Thoracic aorta (tissue), 2 donors: ENCODE data around the gene CRB1. TPM values are rescaled to one million over a fixed set of nuclear protein-coding genes. Genes with fewer than 3 reads are reported as not detected.

Experiments used
- ATAC-seq: fragments of 150-250 bp; one replicate; pipeline ENCODE4 v1.8.0; 2017; ENCODE audit warnings: low read depth; ENCODE audit not compliant: insufficient number of reproducible peaks, low FRiP score
- DNase-seq: peaks from one replicate; pipeline ENCODE4 v3.0.0-alpha.2; 2020; ENCODE audit warnings: low spot score
- H3K27ac ChIP-seq, 2 donors: fragments of 200-600 bp; sonication (generic); 1 replicate in 1 of 2; 2 replicates in 1 of 2; pipeline ENCODE4 v1.5.1; 2016; ENCODE audit warnings: mild to moderate bottlenecking in 2 of 2, moderate library complexity in 2 of 2
- H3K27me3 ChIP-seq: fragments of 200-600 bp; sonication (generic); replicated peaks from 2 replicates; pipeline ENCODE4 v1.6.0; 2016; ENCODE audit warnings: mild to moderate bottlenecking; ENCODE audit not compliant: insufficient read depth
- H3K36me3 ChIP-seq: fragments of 200-600 bp; sonication (generic); one replicate; pipeline ENCODE4 v1.5.1; 2016
- H3K4me1 ChIP-seq, 2 donors: fragments of 200-600 bp; sonication (generic); 1 replicate in 1 of 2; 2 replicates in 1 of 2; pipeline versions ENCODE4 v1.5.1 to v1.6.0; 2016; ENCODE audit warnings: low read depth in 2 of 2, mild to moderate bottlenecking in 1 of 2; ENCODE audit not compliant: control insufficient read depth in 1 of 2
- H3K4me3 ChIP-seq: fragments of 200-600 bp; sonication (generic); 2 replicates; pipeline ENCODE4 v1.5.1; 2016; ENCODE audit warnings: mild to moderate bottlenecking
- H3K9me3 ChIP-seq: fragments of 200-600 bp; sonication (generic); 2 replicates; pipeline ENCODE4 v1.5.1; 2016
- total RNA-seq, 2 donors: library from RNA; depleted of rRNA; stranded (reverse); fragments of >200 nt; gene quantifications; one replicate each; pipeline versions ENCODE4 v1.1.0 to v1.2.3, GENCODE V29; 2016
- TF ChIP-seq, protein P1 (sequence below): fragments of 200-600 bp; sonication (generic); IDR thresholded peaks from one replicate; pipeline ENCODE4 v1.5.1; 2019; ENCODE audit warnings: antibody characterized with exemption

Gene CRB1
- total RNA-seq, 2 donors from 2014 or later: not detected

GRCh38 chr1:197392541-197392940 is 124.5 kb downstream of the CRB1 start:
- no peak for ATAC-seq
- H3K4me3 ChIP-seq: no peak overlapping the region
- H3K4me1 ChIP-seq: no peaks in the 10 kb centered on the region
- H3K27ac ChIP-seq: no peak overlapping the region
- H3K27me3 ChIP-seq: no peaks in the 10 kb centered on the region
- no peaks in the 10 kb centered on the region for H3K36me3 ChIP-seq
- H3K9me3 ChIP-seq: no peaks in the 10 kb centered on the region
- no peak for DNase-seq
- TF ChIP-seq, protein P1, sequence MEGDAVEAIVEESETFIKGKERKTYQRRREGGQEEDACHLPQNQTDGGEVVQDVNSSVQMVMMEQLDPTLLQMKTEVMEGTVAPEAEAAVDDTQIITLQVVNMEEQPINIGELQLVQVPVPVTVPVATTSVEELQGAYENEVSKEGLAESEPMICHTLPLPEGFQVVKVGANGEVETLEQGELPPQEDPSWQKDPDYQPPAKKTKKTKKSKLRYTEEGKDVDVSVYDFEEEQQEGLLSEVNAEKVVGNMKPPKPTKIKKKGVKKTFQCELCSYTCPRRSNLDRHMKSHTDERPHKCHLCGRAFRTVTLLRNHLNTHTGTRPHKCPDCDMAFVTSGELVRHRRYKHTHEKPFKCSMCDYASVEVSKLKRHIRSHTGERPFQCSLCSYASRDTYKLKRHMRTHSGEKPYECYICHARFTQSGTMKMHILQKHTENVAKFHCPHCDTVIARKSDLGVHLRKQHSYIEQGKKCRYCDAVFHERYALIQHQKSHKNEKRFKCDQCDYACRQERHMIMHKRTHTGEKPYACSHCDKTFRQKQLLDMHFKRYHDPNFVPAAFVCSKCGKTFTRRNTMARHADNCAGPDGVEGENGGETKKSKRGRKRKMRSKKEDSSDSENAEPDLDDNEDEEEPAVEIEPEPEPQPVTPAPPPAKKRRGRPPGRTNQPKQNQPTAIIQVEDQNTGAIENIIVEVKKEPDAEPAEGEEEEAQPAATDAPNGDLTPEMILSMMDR: no peak

GRCh38 chr1:197393105-197393504 is 125.1 kb downstream of the CRB1 start:
- no peak for ATAC-seq
- TF ChIP-seq, protein P1: no peak
- no peaks in the 10 kb centered on the region for H3K9me3 ChIP-seq
- no peaks in the 10 kb centered on the region for H3K4me1 ChIP-seq
- H3K27me3 ChIP-seq: no peaks in the 10 kb centered on the region
- no peak overlapping the region for H3K4me3 ChIP-seq
- DNase-seq: no peak
- H3K36me3 ChIP-seq: no peaks in the 10 kb centered on the region
- no peak overlapping the region for H3K27ac ChIP-seq

DNA sequence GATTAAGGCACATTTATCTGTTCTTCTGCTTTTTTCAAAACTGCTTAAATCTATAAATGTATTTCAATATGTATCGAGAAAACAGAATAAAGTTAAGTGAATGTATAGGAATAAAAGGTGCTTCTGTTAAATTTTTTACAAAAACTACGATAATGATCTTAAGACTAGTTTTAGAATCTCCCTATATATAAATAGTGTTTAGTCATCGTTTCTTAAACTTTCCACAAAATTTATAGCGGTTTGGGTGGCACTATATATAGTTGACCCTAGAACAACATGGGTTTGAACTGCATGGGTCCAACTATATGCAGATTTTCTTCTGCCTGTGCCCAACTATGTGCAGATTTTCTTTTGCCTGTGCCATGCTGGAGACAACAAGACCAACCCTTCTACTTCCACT is 125.7 kb downstream of the CRB1 start:
- TF ChIP-seq, protein P1: no peak
- ATAC-seq (no peak), DNase-seq (no peak)
- Histone ChIP-seq H3K4me3 (no peak overlapping the region), H3K27ac (no peak overlapping the region), H3K27me3 (no peaks in the 10 kb centered on the region), H3K9me3 (no peaks in the 10 kb centered on the region), H3K36me3 (no peaks in the 10 kb centered on the region), H3K4me1 (no peaks in the 10 kb centered on the region)

GRCh38 chr1:197394831-197395608 is 127.0 kb downstream of the CRB1 start:
- H3K4me3 ChIP-seq: no peak overlapping the region

DNA sequence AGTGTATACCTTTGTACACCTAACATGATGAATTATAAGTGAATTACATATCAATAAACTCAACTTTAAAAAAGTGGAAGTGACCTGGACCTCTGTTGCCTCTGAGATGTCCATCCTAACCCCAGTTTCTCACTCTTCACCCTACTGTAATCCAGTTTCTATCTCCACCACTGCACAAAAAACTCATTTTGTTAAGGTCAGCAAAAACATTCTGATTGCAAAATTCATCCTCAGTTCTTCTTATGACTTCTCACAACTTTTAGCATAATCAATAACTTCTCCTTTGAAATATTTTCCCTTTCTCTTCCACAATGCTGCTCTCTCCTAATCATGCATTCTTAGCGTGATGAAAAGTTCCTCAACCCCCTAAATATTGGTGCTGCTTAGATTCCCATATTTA is 129.8 kb downstream of the CRB1 start:
- H3K4me1 ChIP-seq: no peaks in the 10 kb centered on the region
- TF ChIP-seq, protein P1: no peak
- H3K27ac ChIP-seq: no peak overlapping the region
- no peak for DNase-seq
- ATAC-seq: no peak
- H3K27me3 ChIP-seq: no peaks in the 10 kb centered on the region
- H3K9me3 ChIP-seq: no peaks in the 10 kb centered on the region
- no peaks in the 10 kb centered on the region for H3K36me3 ChIP-seq
- H3K4me3 ChIP-seq: no peak overlapping the region

More at GRCh38 chr1:197394831-197395608, 127.0 kb downstream of the CRB1 start:
- Histone ChIP-seq H3K27me3 (no peaks in the 10 kb centered on the region), H3K36me3 (no peaks in the 10 kb centered on the region), H3K9me3 (no peaks in the 10 kb centered on the region), H3K4me1 (no peaks in the 10 kb centered on the region), H3K27ac (no peak overlapping the region)
- TF ChIP-seq, protein P1: no peak
- DNase-seq (no peak), ATAC-seq (no peak)
